H1 (cell line): Measurements from ENCODE around the gene OVCH2. TPM values are rescaled to one million over a fixed set of nuclear protein-coding genes. Genes with fewer than 3 reads are reported as not detected.

Experiments used
- BCL11A ChIP-seq, 2 experiments: IDR thresholded peaks; one replicate each; pipeline ENCODE4 v1.6.1; 2011; ENCODE audit warnings: low read depth in 2 of 2, low read length in 2 of 2, mild to moderate bottlenecking in 2 of 2
- CHD7 ChIP-seq: fragments of 300-600 bp; sonication (generic); IDR thresholded peaks from 2 replicates; pipeline ENCODE4 v1.7.1; 2012; ENCODE audit warnings: low read length, moderate library complexity, mild to moderate bottlenecking, inconsistent platforms; ENCODE audit not compliant: insufficient replicate concordance
- TBP ChIP-seq: IDR thresholded peaks from 2 replicates; pipeline ENCODE4 v1.6.1; 2011; ENCODE audit warnings: low read depth, low read length, improper control_type of control experiment
- polyA plus RNA-seq, 7 experiments: library from polyadenylated mRNA; depleted of rRNA in 3 of 7; stranded (reverse) in 5 of 7; unstranded in 2 of 7; fragments of >200 nt in 5 of 7; fragments of 200-250 nt in 2 of 7; gene quantifications; 1 replicate in 5 of 7; 2 replicates in 1 of 7; 4 replicates in 1 of 7; pipeline versions ENCODE4 v1.2.1 to v1.2.3, GENCODE V29; 2011 to 2013; ENCODE audit warnings: missing spikeins in 2 of 7, mixed read lengths in 2 of 7
- total RNA-seq: library from RNA; stranded (reverse); fragmentation: NEBNext Ultra II Directional; extraction: Animal tissue kit (Norgen Biotek cat#: 25700); gene quantifications from 2 replicates; pipeline ENCODE4 v1.2.1, GENCODE V29; 2021

The OVCH2 gene
- total and polyA plus RNA-seq, 2 of the 8 experiments (the other 6 are each of a cell fraction or from before 2014, with no cell fraction given) = 0.03 to 1.1 TPM

- TF ChIP-seq CHD7 (no peak), TBP (no peak), BCL11A (IDR thresholded peaks at IDR 0.05; ENCODE audit: low read depth in 2 of 2, low read length in 2 of 2) (no peak)
Measured at GRCh38 chr11:7656704-7657103, 49.6 kb downstream of the OVCH2 start (continued).
